K562 (cell line): ENCODE measurements around the gene EPS8L1. TPM values are rescaled to one million over a fixed set of nuclear protein-coding genes. Genes with fewer than 3 reads are reported as not detected.

Experiments
- CHCHD3 ChIP-seq: fragments of 250-450 bp; sonication (Bioruptor Pico); IDR thresholded peaks from 2 replicates; pipeline ENCODE4 v2.1.2; 2022; ENCODE audit warnings: mild to moderate bottlenecking
- CREB1 ChIP-seq, 2 experiments: sonication (generic) in 1 of 2; formaldehyde crosslinking in 1 of 2; IDR thresholded peaks; 2 replicates each; pipeline versions ENCODE4 v1.6.1 to v1.8.0; 2012 to 2022; ENCODE audit warnings: inconsistent platforms in 1 of 2, mild to moderate bottlenecking in 1 of 2, missing genetic modification reagents in 1 of 2, moderate library complexity in 1 of 2
- E2F1 ChIP-seq: sonication (generic); formaldehyde crosslinking; IDR thresholded peaks from 2 replicates; pipeline ENCODE4 v1.8.1; 2023; ENCODE audit warnings: mild to moderate bottlenecking, missing genetic modification reagents, moderate library complexity
- FOSL1 ChIP-seq: fragments of 200-800 bp; sonication (Bioruptor generic); conservative IDR thresholded peaks from 2 replicates; pipeline ENCODE4 v1.6.1; 2016; ENCODE audit warnings: missing genetic modification characterization, missing compliant biosample characterization
- FOXA3 ChIP-seq, 2 experiments: fragments of 450-650 bp in 1 of 2; sonication (generic) in 1 of 2; formaldehyde crosslinking; IDR thresholded peaks in 1 of 2; conservative IDR thresholded peaks in 1 of 2; 2 replicates each; pipeline versions ENCODE4 v1.4.0 to v1.8.0; 2020 to 2022; ENCODE audit warnings: mild to moderate bottlenecking in 2 of 2, missing genetic modification reagents in 1 of 2
- FOXK1 ChIP-seq: sonication (generic); formaldehyde crosslinking; IDR thresholded peaks from 2 replicates; pipeline ENCODE4 v1.8.0; 2022; ENCODE audit warnings: missing genetic modification reagents, mild to moderate bottlenecking, borderline replicate concordance
- LCOR ChIP-seq: sonication (generic); formaldehyde crosslinking; IDR thresholded peaks from 2 replicates; pipeline ENCODE4 v1.8.0; 2022; ENCODE audit warnings: mild to moderate bottlenecking, missing genetic modification reagents
- MIER1 ChIP-seq: fragments of 450-650 bp; IDR thresholded peaks from 2 replicates; pipeline ENCODE4 v1.6.1; 2016; ENCODE audit warnings: antibody characterized with exemption, mild to moderate bottlenecking, low read depth
- POLR2AphosphoS5 ChIP-seq: IDR thresholded peaks from 2 replicates; pipeline ENCODE4 v1.6.1; 2011; ENCODE audit warnings: mild to moderate bottlenecking, low read depth, low read length, moderate library complexity; ENCODE audit not compliant: control insufficient read depth, insufficient read depth
- RREB1 ChIP-seq: fragments of 250-450 bp; sonication (Bioruptor Pico); IDR thresholded peaks from 2 replicates; pipeline ENCODE4 v1.4.0; 2020
- SMAD4 ChIP-seq: fragments of 250-450 bp; sonication (Bioruptor Pico); conservative IDR thresholded peaks from 2 replicates; pipeline ENCODE4 v1.8.0; 2021; ENCODE audit warnings: inconsistent platforms, mild to moderate bottlenecking, moderate library complexity
- SPI1 ChIP-seq: IDR thresholded peaks from 2 replicates; pipeline ENCODE4 v1.6.1; 2011; ENCODE audit warnings: low read depth, low read length, control low read depth, borderline replicate concordance
- SREBF1 ChIP-seq: fragments of 150-350 bp; IDR thresholded peaks from 2 replicates; pipeline ENCODE4 v1.6.1; 2014; ENCODE audit warnings: antibody characterized with exemption, low read depth, low read length, borderline replicate concordance
- TARDBP ChIP-seq: fragments of 450-650 bp; IDR thresholded peaks from 2 replicates; pipeline ENCODE4 v1.6.1; 2016
- YY1 ChIP-seq, 3 experiments: IDR thresholded peaks; 2 replicates each; pipeline ENCODE4 v1.6.1; 2011; ENCODE audit warnings: low read length in 2 of 3, mild to moderate bottlenecking in 2 of 3, moderate library complexity in 2 of 3, borderline replicate concordance in 1 of 3, control low read depth in 1 of 3, low read depth in 1 of 3; ENCODE audit not compliant: insufficient read depth in 3 of 3, insufficient replicate concordance in 2 of 3, control insufficient read depth in 1 of 3, insufficient read length in 1 of 3; ENCODE audit errors: extremely low read depth in 1 of 3
- ZNF24 ChIP-seq: fragments of 450-650 bp; IDR thresholded peaks from 2 replicates; pipeline ENCODE4 v1.6.1; 2016
- ZNF583 ChIP-seq: fragments of 250-450 bp; sonication (Bioruptor Pico); IDR thresholded peaks from 2 replicates; pipeline ENCODE4 v1.4.0; 2020
- ZNF584 ChIP-seq: fragments of 200-800 bp; sonication (Bioruptor generic); IDR thresholded peaks from 2 replicates; pipeline ENCODE4 v1.6.1; 2016; ENCODE audit warnings: low read depth, mild to moderate bottlenecking, missing genetic modification characterization, missing compliant biosample characterization
- ZNF76 ChIP-seq: fragments of 250-450 bp; sonication (Bioruptor Pico); IDR thresholded peaks from 2 replicates; pipeline ENCODE4 v1.4.0; 2020; ENCODE audit warnings: mild to moderate bottlenecking, moderate library complexity, borderline replicate concordance
- polyA plus RNA-seq, 8 experiments: library from polyadenylated mRNA; depleted of rRNA in 4 of 8; stranded (reverse) in 5 of 8; unstranded in 3 of 8; fragments of >200 nt; fragmentation: Nextera tagmentation in 2 of 8; fragmentation: Illumina TruSeq in 1 of 8; extraction: Ambion mirVana in 2 of 8; extraction: Trizol in 1 of 8; gene quantifications; 2 replicates each; pipeline versions ENCODE4 v1.2.1 to v1.2.3, GENCODE V29; 2011 to 2014; ENCODE audit warnings: inconsistent platforms in 1 of 8, missing spikeins in 1 of 8
- total RNA-seq, 7 experiments: library from RNA; depleted of rRNA in 6 of 7; stranded (reverse); fragments of >200 nt in 6 of 7; fragmentation: Illumina TruSeq in 2 of 7; extraction: Trizol in 2 of 7; gene quantifications; 2 replicates each; pipeline versions ENCODE4 v1.2.1 to v1.2.3, GENCODE V29; 2011 to 2021; ENCODE audit warnings: low replicate concordance in 1 of 7

Gene EPS8L1
- total and polyA plus RNA-seq, 9 of the 15 experiments (the other 6 are each of a cell fraction or from before 2014, with no cell fraction given), result 0.35 to 22.1 (median 11.9) TPM

GRCh38 chr19:55117663-55118391 is 42.2 kb downstream of the EPS8L1 start (continued):
- TF ChIP-seq RREB1 (CRISPR knock-in tag) (peak; percentile 33; the same call in 1 of the 2 replicates), E2F1 (CRISPR knock-in tag) (0 out of 2 replicates have a peak, but pooled peaks have one; percentile 75), ZNF76 (CRISPR knock-in tag) (0 out of 2 replicates have a peak, but pooled peaks have one; percentile 36), ZNF24 (peak; percentile 9; the same call in 1 of the 2 replicates), MIER1 (peak; percentile 25; the same call in 1 of the 2 replicates), YY1 (IDR thresholded peaks at IDR 0.05; ENCODE audit: borderline replicate concordance in 1 of 3, control insufficient read depth in 1 of 3, extremely low read depth in 1 of 3, insufficient read depth in 3 of 3, insufficient read length in 1 of 3, insufficient replicate concordance in 2 of 3, low read depth in 1 of 3, low read length in 2 of 3) (peak in 2 of 3 experiments; percentile 55 to 86), SREBF1 (peak; percentile 85; the same call in 1 of the 2 replicates), SMAD4 (CRISPR knock-in tag) (peak; percentile 8; the same call in 1 of the 2 replicates), TARDBP (no peak), ZNF583 (CRISPR knock-in tag) (peak; percentile 45; the same call in 1 of the 2 replicates), CREB1 (IDR thresholded peaks at IDR 0.05) (peak; percentile 92), CREB1 (CRISPR knock-in tag; IDR thresholded peaks at IDR 0.05) (peak; percentile 93), POLR2AphosphoS5 (peak; percentile 59; the same call in 1 of the 2 replicates), CHCHD3 (CRISPR knock-in tag) (no peak), ZNF584 (CRISPR knock-in tag) (peak; percentile 83; the same call in 1 of the 2 replicates), SPI1 (peak; percentile 65; the same call in 1 of the 2 replicates), FOSL1 (tag) (0 out of 2 replicates have a peak, but pooled peaks have one; percentile 39), FOXA3 (CRISPR knock-in tag; conservative IDR thresholded peaks at IDR 0.05 in 1 of 2, IDR thresholded peaks at IDR 0.05 in 1 of 2) (no peak), LCOR (CRISPR knock-in tag) (no peak), FOXK1 (CRISPR knock-in tag) (peak; percentile 89)
